ENCODE results near the gene ST13.
"Not testable (repeated sequence)": the region's sequence is repeated elsewhere in the genome, so short reads cannot be mapped to it uniquely, and the experiment has no call there.

ST13 gene

DNA sequence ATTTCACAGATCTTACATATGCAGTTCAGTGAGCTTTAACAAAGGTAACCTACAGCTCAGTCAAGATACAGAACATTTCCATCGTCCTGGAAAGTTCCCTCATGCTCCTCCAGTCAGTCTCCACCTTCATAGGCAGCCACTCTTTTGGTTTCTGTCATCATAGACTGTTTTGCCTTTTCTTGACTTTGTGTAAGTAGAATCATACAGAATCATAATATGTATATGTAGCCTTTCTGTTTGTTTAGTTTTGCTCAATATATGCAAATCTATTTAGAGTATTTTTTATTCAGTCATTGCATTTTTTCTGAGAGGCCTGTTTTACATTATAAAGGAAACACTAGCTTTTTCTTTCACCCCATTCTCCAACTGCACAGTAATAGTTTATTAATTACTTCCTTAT is 20.5 kb upstream of the ST13 start:
- H3K79me2 ChIP-seq (ENCODE audit: low read length), result no peaks in the 10 kb centered on the region

DNA sequence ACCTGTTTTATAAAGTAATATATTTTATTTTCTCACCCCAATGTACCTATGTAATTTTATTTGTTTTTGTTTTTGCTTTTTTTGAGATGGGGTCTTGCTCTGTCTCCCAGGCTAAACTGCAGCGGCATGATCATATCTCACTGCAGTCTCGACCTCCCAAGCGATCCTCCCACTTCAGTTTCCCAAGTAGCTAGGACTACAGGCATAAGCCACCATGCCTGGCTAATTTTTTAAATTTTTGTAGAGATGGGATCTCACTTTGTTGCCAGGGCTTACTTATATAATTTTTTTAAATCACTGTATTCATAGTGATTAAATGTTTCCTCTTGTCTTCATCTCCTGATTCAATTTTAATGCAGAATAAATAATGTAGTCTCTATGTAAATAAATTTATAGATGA is 18.7 kb upstream of the ST13 start:
- H3K4me1 ChIP-seq (ENCODE audit: low read length), result no peaks in the 10 kb centered on the region
- H3K4me3 ChIP-seq (ENCODE audit: low read length), result no peak overlapping the region
- TF ChIP-seq, protein P1, sequence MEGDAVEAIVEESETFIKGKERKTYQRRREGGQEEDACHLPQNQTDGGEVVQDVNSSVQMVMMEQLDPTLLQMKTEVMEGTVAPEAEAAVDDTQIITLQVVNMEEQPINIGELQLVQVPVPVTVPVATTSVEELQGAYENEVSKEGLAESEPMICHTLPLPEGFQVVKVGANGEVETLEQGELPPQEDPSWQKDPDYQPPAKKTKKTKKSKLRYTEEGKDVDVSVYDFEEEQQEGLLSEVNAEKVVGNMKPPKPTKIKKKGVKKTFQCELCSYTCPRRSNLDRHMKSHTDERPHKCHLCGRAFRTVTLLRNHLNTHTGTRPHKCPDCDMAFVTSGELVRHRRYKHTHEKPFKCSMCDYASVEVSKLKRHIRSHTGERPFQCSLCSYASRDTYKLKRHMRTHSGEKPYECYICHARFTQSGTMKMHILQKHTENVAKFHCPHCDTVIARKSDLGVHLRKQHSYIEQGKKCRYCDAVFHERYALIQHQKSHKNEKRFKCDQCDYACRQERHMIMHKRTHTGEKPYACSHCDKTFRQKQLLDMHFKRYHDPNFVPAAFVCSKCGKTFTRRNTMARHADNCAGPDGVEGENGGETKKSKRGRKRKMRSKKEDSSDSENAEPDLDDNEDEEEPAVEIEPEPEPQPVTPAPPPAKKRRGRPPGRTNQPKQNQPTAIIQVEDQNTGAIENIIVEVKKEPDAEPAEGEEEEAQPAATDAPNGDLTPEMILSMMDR (IDR thresholded peaks at IDR 0.05; ENCODE audit: low read depth, low read length), result no peak
- no peak for TF ChIP-seq EZH2phosphoT487 (IDR thresholded peaks at IDR 0.05; ENCODE audit: low read depth)
- H3K36me3 ChIP-seq (replicated peaks; ENCODE audit: low read depth, low read length), result peaks cover 7% of the 10 kb centered on the region
- H2AFZ ChIP-seq (ENCODE audit: low read depth, low read length), result no peak overlapping the region
- no peaks in the 10 kb centered on the region for H4K20me1 ChIP-seq (ENCODE audit: insufficient read depth, low read length)
- no peaks in the 10 kb centered on the region for H3K9me3 ChIP-seq (ENCODE audit: insufficient read depth, low read length)
- H3K4me2 ChIP-seq (ENCODE audit: low read length), result no peak overlapping the region
- no peak overlapping the region for H3K9ac ChIP-seq (ENCODE audit: low read length)
- H3K79me2 ChIP-seq (ENCODE audit: low read length), result no peaks in the 10 kb centered on the region
- H3K27ac ChIP-seq (ENCODE audit: low read length), result no peak overlapping the region
- no peaks in the 10 kb centered on the region for H3K27me3 ChIP-seq (ENCODE audit: low read depth, low read length)

More for the DNA sequence above, 20.5 kb upstream of the ST13 start:
- Histone ChIP-seq H3K27ac (ENCODE audit: low read length) (no peak overlapping the region), H3K4me1 (ENCODE audit: low read length) (no peaks in the 10 kb centered on the region), H3K9ac (ENCODE audit: low read length) (no peak overlapping the region), H3K36me3 (replicated peaks; ENCODE audit: low read depth, low read length) (peaks cover 7% of the 10 kb centered on the region), H3K27me3 (ENCODE audit: low read depth, low read length) (no peaks in the 10 kb centered on the region), H3K4me2 (ENCODE audit: low read length) (no peak overlapping the region), H3K4me3 (ENCODE audit: low read length) (no peak overlapping the region), H2AFZ (ENCODE audit: low read depth, low read length) (no peak overlapping the region), H3K9me3 (ENCODE audit: insufficient read depth, low read length) (no peaks in the 10 kb centered on the region), H4K20me1 (ENCODE audit: insufficient read depth, low read length) (no peaks in the 10 kb centered on the region)
- no peak for TF ChIP-seq EZH2phosphoT487 (IDR thresholded peaks at IDR 0.05; ENCODE audit: low read depth)
- TF ChIP-seq, protein P1 (IDR thresholded peaks at IDR 0.05; ENCODE audit: low read depth, low read length), result no peak

DNA sequence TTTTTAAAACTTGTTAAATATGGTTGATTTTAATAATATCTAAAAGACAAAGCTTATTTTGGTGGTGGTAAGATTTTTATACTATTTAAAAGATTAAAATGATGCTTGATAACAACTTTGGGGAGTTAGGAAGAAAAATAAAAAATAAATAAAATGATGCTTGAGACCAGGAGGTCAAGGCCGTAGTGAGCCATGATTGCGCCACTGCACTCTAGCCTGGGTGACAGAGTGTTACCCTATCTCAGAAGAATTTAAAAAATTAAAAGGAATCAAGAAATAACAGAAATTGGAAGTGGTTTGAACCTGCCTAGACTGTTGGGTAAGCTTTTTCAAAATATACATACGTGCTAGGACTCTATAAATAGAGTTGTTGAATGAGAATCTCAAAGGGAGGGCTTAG is 17.6 kb upstream of the ST13 start:
- Histone ChIP-seq H3K4me3 (ENCODE audit: low read length) (no peak overlapping the region), H3K79me2 (ENCODE audit: low read length) (no peaks in the 10 kb centered on the region), H3K27ac (ENCODE audit: low read length) (no peak overlapping the region), H3K4me2 (ENCODE audit: low read length) (no peak overlapping the region), H3K36me3 (replicated peaks; ENCODE audit: low read depth, low read length) (peaks cover 9% of the 10 kb centered on the region), H3K9ac (ENCODE audit: low read length) (no peak overlapping the region), H3K9me3 (ENCODE audit: insufficient read depth, low read length) (no peaks in the 10 kb centered on the region), H3K27me3 (ENCODE audit: low read depth, low read length) (no peaks in the 10 kb centered on the region), H4K20me1 (ENCODE audit: insufficient read depth, low read length) (no peaks in the 10 kb centered on the region), H2AFZ (ENCODE audit: low read depth, low read length) (no peak overlapping the region), H3K4me1 (ENCODE audit: low read length) (no peaks in the 10 kb centered on the region)
- TF ChIP-seq, protein P1 (IDR thresholded peaks at IDR 0.05; ENCODE audit: low read depth, low read length), result no peak
- TF ChIP-seq EZH2phosphoT487 (IDR thresholded peaks at IDR 0.05; ENCODE audit: low read depth), result no peak

DNA sequence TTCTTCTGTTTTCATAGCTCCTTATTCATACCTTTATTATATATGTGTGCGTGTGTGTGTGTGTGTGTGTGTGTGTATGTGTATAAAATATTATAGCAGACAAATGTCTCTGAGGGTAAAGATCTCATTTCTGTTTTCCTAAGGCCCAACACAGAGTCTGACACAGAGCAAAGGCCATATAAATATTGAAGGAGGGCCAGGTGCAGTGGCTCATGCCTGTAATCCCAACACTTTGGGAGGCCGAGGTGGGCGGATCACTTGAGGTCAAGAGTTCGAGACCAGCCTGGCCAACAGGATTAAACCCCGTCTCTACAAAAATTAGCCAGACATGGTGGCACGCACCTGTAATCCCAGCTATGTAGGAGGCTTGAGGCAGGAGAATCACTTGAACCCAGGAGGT is 11.9 kb upstream of the ST13 start:
- not testable (repeated sequence) for H3K9ac ChIP-seq (ENCODE audit: low read length); H2AFZ ChIP-seq (ENCODE audit: low read depth, low read length); H3K79me2 ChIP-seq (ENCODE audit: low read length); H3K4me1 ChIP-seq (ENCODE audit: low read length); H3K27ac ChIP-seq (ENCODE audit: low read length); H4K20me1 ChIP-seq (ENCODE audit: insufficient read depth, low read length); H3K9me3 ChIP-seq (ENCODE audit: insufficient read depth, low read length); H3K36me3 ChIP-seq (replicated peaks; ENCODE audit: low read depth, low read length); H3K27me3 ChIP-seq (ENCODE audit: low read depth, low read length); H3K4me3 ChIP-seq (ENCODE audit: low read length); H3K4me2 ChIP-seq (ENCODE audit: low read length)

DNA sequence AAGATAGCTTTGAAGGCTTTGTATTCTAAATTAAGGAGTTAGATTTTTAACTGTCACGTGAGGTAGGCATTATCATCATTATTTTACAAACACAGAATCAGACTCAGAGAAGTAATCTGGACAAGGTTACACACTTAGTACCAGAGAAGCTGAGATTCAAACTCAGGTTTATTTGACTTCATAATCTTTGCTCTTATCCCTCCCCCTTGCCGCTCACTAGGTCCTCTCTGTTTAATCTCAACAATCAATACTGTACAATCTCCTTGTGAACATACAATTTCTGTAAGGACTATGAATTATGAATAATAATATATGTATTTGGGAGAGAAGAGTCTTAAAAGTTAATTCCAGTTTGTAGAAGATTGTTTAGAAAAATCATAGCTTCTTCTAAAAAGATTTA is 10.7 kb upstream of the ST13 start:
- Histone ChIP-seq H3K27me3 (ENCODE audit: low read depth, low read length) (no peaks in the 10 kb centered on the region), H3K79me2 (ENCODE audit: low read length) (peaks cover 16% of the 10 kb centered on the region), H4K20me1 (ENCODE audit: insufficient read depth, low read length) (no peaks in the 10 kb centered on the region), H3K9me3 (ENCODE audit: insufficient read depth, low read length) (no peaks in the 10 kb centered on the region), H3K36me3 (replicated peaks; ENCODE audit: low read depth, low read length) (peaks cover 6% of the 10 kb centered on the region), H3K4me3 (ENCODE audit: low read length) (no peak overlapping the region), H3K27ac (ENCODE audit: low read length) (no peak overlapping the region), H2AFZ (ENCODE audit: low read depth, low read length) (no peak overlapping the region), H3K9ac (ENCODE audit: low read length) (no peak overlapping the region), H3K4me1 (ENCODE audit: low read length) (peaks cover 11% of the 10 kb centered on the region), H3K4me2 (ENCODE audit: low read length) (no peak overlapping the region)
- TF ChIP-seq, protein P1 (IDR thresholded peaks at IDR 0.05; ENCODE audit: low read depth, low read length), result no peak
- TF ChIP-seq EZH2phosphoT487 (IDR thresholded peaks at IDR 0.05; ENCODE audit: low read depth), result no peak
